Activated T-helper 17 cell treated with anti-CD3 and anti-CD28 coated beads, Interleukin-2, amount 50 U/mL, for 72 hours (primary cell): Measurements from ENCODE around the gene IGLL5. TPM values are rescaled to one million over a fixed set of nuclear protein-coding genes. Genes with fewer than 3 reads are reported as not detected.
"Not testable (repeated sequence)": the region's sequence is repeated elsewhere in the genome, so short reads cannot be mapped to it uniquely, and the experiment has no call there.

Source experiments
- ATAC-seq: fragments of 150-1000 bp; cut with Tn5 transposase; replicated peaks from 2 replicates; pipeline ENCODE4 v1.10.0; 2021; ENCODE audit warnings: mild to moderate bottlenecking, moderate library complexity
- H3K27ac Mint-ChIP-seq: one replicate; pipeline ENCODE4 v1.8.0; 2022; ENCODE audit warnings: mixed read lengths
- H3K27me3 Mint-ChIP-seq: one replicate; pipeline ENCODE4 v1.8.0; 2022; ENCODE audit warnings: mixed read lengths
- H3K36me3 Mint-ChIP-seq: one replicate; pipeline ENCODE4 v1.8.0; 2022; ENCODE audit warnings: low read depth, mild to moderate bottlenecking, mixed read lengths
- H3K4me1 Mint-ChIP-seq: one replicate; pipeline ENCODE4 v1.8.0; 2022; ENCODE audit warnings: mixed read lengths
- H3K4me3 Mint-ChIP-seq: one replicate; pipeline ENCODE4 v1.8.0; 2022; ENCODE audit warnings: mild to moderate bottlenecking, mixed read lengths
- H3K9me3 Mint-ChIP-seq: one replicate; pipeline ENCODE4 v1.8.0; 2022; ENCODE audit warnings: mixed read lengths
- total RNA-seq, 2 donors: library from RNA; stranded (reverse); gene quantifications; one replicate each; pipeline ENCODE4 v1.2.3, GENCODE V29; 2022

IGLL5 gene
- total RNA-seq, 2 donors from 2014 or later = not detected

GRCh38 chr22:22898411-22898950 is 10.9 kb downstream of the IGLL5 start:
- H3K36me3 Mint-ChIP-seq, H3K4me1 Mint-ChIP-seq, H3K9me3 Mint-ChIP-seq, H3K4me3 Mint-ChIP-seq, H3K27me3 Mint-ChIP-seq, ATAC-seq, H3K27ac Mint-ChIP-seq: not testable (repeated sequence)

- not testable (repeated sequence) for ATAC-seq, H3K36me3 Mint-ChIP-seq, H3K4me3 Mint-ChIP-seq, H3K4me1 Mint-ChIP-seq, H3K9me3 Mint-ChIP-seq, H3K27ac Mint-ChIP-seq, H3K27me3 Mint-ChIP-seq
Measured at GRCh38 chr22:22899342-22900080, 11.9 kb downstream of the IGLL5 start.

- ATAC-seq, H3K36me3 Mint-ChIP-seq, H3K4me1 Mint-ChIP-seq, H3K4me3 Mint-ChIP-seq, H3K9me3 Mint-ChIP-seq, H3K27ac Mint-ChIP-seq: not testable (repeated sequence)
- peaks cover 10% of the 10 kb centered on the region for H3K27me3 Mint-ChIP-seq
Measured at GRCh38 chr22:22900527-22901205, 13.1 kb downstream of the IGLL5 start.

- Mint-ChIP-seq H3K27me3 (peaks cover 5% of the 10 kb centered on the region), H3K36me3 (no peaks in the 10 kb centered on the region), H3K4me3 (no peak overlapping the region), H3K27ac (no peak overlapping the region), H3K9me3 (no peaks in the 10 kb centered on the region), H3K4me1 (no peaks in the 10 kb centered on the region)
- no peak for ATAC-seq
Measured at GRCh38 chr22:22901578-22902218, 14.1 kb downstream of the IGLL5 start.

- Mint-ChIP-seq H3K27ac (no peak overlapping the region), H3K4me3 (no peak overlapping the region), H3K36me3 (no peaks in the 10 kb centered on the region), H3K9me3 (no peaks in the 10 kb centered on the region), H3K4me1 (no peaks in the 10 kb centered on the region), H3K27me3 (peaks cover 6% of the 10 kb centered on the region)
- ATAC-seq = no peak
Measured at GRCh38 chr22:22902247-22903001, 14.8 kb downstream of the IGLL5 start.

- no peaks in the 10 kb centered on the region for H3K4me1 Mint-ChIP-seq
- H3K4me3 Mint-ChIP-seq = no peak overlapping the region
- H3K27ac Mint-ChIP-seq = no peak overlapping the region
- H3K9me3 Mint-ChIP-seq = no peaks in the 10 kb centered on the region
- no peaks in the 10 kb centered on the region for H3K36me3 Mint-ChIP-seq
- no peak for ATAC-seq
- H3K27me3 Mint-ChIP-seq = peaks cover 6% of the 10 kb centered on the region
Measured at GRCh38 chr22:22903355-22903777, 15.8 kb downstream of the IGLL5 start.

- not testable (repeated sequence) for H3K27me3 Mint-ChIP-seq, H3K27ac Mint-ChIP-seq, ATAC-seq, H3K4me3 Mint-ChIP-seq, H3K9me3 Mint-ChIP-seq, H3K36me3 Mint-ChIP-seq, H3K4me1 Mint-ChIP-seq
Measured at GRCh38 chr22:22903781-22904192, 16.2 kb downstream of the IGLL5 start.

- not testable (repeated sequence) for H3K36me3 Mint-ChIP-seq, H3K27me3 Mint-ChIP-seq, ATAC-seq, H3K4me1 Mint-ChIP-seq, H3K27ac Mint-ChIP-seq, H3K9me3 Mint-ChIP-seq, H3K4me3 Mint-ChIP-seq
Measured at GRCh38 chr22:22904736-22905135, 17.1 kb downstream of the IGLL5 start.

GRCh38 chr22:22906391-22906790 is 18.8 kb downstream of the IGLL5 start:
- not testable (repeated sequence) for H3K36me3 Mint-ChIP-seq, H3K27me3 Mint-ChIP-seq, H3K27ac Mint-ChIP-seq, H3K9me3 Mint-ChIP-seq, H3K4me1 Mint-ChIP-seq, H3K4me3 Mint-ChIP-seq, ATAC-seq

- no peak for ATAC-seq
- Mint-ChIP-seq H3K9me3 (no peaks in the 10 kb centered on the region), H3K27me3 (peaks cover 9% of the 10 kb centered on the region), H3K36me3 (no peaks in the 10 kb centered on the region), H3K4me3 (no peak overlapping the region), H3K4me1 (no peaks in the 10 kb centered on the region), H3K27ac (no peak overlapping the region)
Measured at GRCh38 chr22:22906907-22907550, 19.4 kb downstream of the IGLL5 start.

- no peaks in the 10 kb centered on the region for H3K36me3 Mint-ChIP-seq
- no peak overlapping the region for H3K4me3 Mint-ChIP-seq
- H3K9me3 Mint-ChIP-seq = no peaks in the 10 kb centered on the region
- peaks cover 9% of the 10 kb centered on the region for H3K27me3 Mint-ChIP-seq
- ATAC-seq = no peak
- H3K27ac Mint-ChIP-seq = no peak overlapping the region
- H3K4me1 Mint-ChIP-seq = no peaks in the 10 kb centered on the region
Measured at GRCh38 chr22:22907551-22908494, 20.2 kb downstream of the IGLL5 start.

GRCh38 chr22:22908495-22908861 is 20.9 kb downstream of the IGLL5 start:
- H3K4me1 Mint-ChIP-seq = no peaks in the 10 kb centered on the region
- no peaks in the 10 kb centered on the region for H3K36me3 Mint-ChIP-seq

GRCh38 chr22:22908941-22909604 is 21.5 kb downstream of the IGLL5 start:
- no peak overlapping the region for H3K4me3 Mint-ChIP-seq
- no peaks in the 10 kb centered on the region for H3K4me1 Mint-ChIP-seq
- ATAC-seq = no peak
- H3K9me3 Mint-ChIP-seq = no peaks in the 10 kb centered on the region
- peaks cover 9% of the 10 kb centered on the region for H3K27me3 Mint-ChIP-seq
- H3K27ac Mint-ChIP-seq = no peak overlapping the region
- H3K36me3 Mint-ChIP-seq = no peaks in the 10 kb centered on the region

More at GRCh38 chr22:22908495-22908861, 20.9 kb downstream of the IGLL5 start:
- H3K27ac Mint-ChIP-seq = no peak overlapping the region
- peaks cover 9% of the 10 kb centered on the region for H3K27me3 Mint-ChIP-seq
- no peak overlapping the region for H3K4me3 Mint-ChIP-seq
- ATAC-seq = no peak
- H3K9me3 Mint-ChIP-seq = no peaks in the 10 kb centered on the region
